Measurements from ENCODE around the gene CCDC9B. TPM values are rescaled to one million over a fixed set of nuclear protein-coding genes. Genes with fewer than 3 reads are reported as not detected.

Gene CCDC9B
- total RNA-seq, 1 donor from 2014 or later, result 0.86 TPM

GRCh38 chr15:40345867-40346578 is 5.3 kb upstream of the CCDC9B start:
- intact Hi-C loops (cut with micrococcal nuclease), result no loop called here

DNA sequence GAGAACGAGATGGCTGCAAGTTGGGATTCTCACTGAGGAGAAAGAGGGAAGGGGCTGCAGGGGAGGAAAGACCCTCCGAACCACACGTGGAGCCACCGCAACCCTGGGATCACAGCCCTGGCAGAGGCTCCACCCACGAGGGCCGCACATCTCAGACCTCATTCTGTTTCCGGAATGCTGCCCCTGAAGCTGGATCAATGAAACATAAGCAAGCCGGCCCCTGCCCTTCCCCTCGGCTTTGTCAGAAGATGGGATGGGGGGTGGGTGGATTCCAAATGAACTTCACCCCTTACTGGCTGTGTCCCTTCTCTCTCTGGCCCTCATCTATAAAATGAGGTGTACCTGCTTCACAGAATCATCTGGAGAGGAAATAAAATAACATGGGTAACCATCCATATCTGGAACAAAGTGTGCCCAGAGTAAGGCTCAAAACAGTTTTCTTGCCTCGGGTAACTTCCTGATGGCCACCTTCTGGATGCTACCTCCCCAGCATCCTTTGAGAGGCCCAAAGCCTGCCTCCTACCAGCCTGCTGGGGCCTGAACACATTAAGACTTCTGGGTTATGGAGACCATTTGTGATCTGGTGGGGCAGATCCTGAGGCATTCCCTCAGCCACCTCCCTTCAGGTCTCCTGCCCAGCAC is 4.6 kb upstream of the CCDC9B start:
- intact Hi-C loops (cut with micrococcal nuclease), result no loop called here

DNA sequence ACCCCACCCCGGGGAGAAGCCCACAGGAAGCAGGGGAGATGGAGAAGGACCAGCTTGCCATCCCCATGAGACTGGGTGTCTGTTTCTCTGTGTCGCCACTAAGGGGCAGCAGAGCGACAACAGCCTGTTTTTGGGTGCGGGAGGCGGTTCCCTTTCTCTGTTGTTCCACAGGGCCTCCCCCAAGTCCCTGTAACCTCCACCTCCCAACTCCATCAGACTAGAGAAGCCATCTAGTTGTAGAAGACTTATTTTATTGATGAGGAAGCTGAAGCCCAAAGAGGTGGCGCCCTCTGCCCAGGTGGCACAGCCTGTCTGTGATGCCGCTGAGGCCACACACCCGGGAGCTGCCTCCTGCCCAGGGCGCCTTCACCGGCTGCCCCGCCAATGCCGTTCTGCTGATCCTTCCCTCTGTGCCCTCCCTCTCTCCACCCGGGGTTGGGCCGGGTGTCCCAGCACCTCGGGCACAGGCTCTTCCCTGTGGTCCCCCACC is 3.9 kb upstream of the CCDC9B start:
- intact Hi-C loops (cut with micrococcal nuclease), result loop anchor here (1.0 to 5.0 kb wide), 3 partner anchors 24 to 78 kb away; partner anchors contain the start of gene IVD

DNA sequence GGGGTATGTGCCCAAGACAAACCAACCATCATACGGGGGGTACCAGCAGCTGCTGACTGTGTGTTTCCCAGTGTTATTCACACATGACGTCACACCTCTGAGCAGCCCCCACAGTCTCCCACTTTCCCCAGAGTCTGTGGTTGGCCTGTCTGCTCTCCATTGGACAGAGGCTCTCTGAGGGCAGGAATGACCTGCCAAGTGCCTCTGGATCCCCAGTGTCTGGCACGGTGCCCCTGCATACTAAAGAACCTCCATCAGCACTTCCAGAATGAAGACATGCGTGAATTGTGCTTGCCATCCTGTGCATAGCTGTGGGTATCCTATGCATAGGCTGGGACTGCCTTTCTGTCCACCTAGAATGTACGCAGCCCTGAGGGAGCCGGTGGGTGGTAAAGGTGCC is 3.5 kb upstream of the CCDC9B start:
- intact Hi-C loops (cut with micrococcal nuclease), result loop anchor here (1.0 to 5.0 kb wide), 3 partner anchors 24 to 78 kb away; partner anchors contain the start of gene IVD

DNA sequence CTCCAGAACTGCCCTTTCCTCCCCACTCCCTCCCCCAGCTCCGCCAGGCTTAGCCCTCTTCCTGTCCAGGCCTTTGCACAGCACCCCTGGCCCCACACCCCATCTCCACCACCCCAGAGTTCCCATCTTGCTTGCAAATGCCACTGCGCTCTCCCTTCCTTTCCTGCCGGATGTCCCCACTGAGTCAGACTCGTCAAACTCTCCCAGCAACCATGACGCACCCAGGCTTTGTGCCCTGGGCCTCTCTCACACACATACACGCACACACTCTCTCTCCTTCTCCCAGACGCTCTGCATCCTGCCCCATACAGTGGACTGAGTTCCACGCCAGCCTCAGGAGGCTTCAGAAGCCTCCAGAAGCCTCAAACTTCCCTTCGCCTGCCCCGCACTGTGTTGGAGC is 2.8 kb upstream of the CCDC9B start:
- intact Hi-C loops (cut with micrococcal nuclease), result loop anchor here (5.0 kb wide), 1 partner anchor 64 kb away; the partner anchor contains the start of gene IVD

DNA sequence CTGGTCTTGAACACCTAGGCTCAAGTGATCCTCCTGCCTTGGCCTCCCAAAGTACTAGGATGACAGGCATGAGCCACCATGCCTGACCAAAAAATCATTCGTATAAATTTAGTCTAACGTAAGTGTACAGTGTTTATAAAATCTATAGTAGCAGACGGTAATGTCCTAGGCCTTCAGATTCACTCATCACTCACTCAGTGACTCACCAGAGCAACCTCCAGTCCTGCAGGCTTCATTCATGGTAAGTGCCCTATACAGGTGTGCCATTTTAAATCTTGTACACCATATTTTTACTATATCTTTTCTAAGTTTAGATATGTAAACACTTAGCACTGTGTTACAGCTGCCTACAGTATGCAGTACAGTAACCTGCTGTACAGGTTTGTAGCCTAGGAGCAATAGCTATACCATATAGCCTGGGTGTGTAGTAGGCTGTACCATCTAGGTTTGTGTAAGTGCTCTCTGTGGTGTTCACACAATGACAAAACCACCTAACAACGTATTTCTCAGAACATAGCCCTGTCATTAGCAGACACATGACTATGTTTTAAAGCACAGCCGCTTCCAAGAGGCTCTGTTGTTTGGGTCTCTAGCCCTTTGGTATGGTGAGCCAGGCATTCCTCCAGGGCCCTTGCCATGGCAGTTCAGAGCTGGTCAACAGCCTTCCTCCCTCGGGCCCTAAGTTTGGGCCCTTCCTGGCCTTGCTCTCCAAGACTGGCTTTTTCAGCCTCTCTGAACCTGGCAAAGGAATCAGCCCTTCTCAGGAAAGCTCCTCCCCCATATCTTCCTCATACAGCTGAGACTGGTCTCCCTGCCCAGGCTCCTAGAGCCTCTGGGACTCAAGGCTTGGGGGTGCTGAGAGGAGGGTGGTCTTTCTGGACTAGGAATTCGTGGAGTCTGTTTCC is 1.9 kb upstream of the CCDC9B start:
- intact Hi-C loops (cut with micrococcal nuclease), result loop anchor here (5.0 kb wide), 1 partner anchor 65 kb away; the partner anchor contains the start of gene IVD

DNA sequence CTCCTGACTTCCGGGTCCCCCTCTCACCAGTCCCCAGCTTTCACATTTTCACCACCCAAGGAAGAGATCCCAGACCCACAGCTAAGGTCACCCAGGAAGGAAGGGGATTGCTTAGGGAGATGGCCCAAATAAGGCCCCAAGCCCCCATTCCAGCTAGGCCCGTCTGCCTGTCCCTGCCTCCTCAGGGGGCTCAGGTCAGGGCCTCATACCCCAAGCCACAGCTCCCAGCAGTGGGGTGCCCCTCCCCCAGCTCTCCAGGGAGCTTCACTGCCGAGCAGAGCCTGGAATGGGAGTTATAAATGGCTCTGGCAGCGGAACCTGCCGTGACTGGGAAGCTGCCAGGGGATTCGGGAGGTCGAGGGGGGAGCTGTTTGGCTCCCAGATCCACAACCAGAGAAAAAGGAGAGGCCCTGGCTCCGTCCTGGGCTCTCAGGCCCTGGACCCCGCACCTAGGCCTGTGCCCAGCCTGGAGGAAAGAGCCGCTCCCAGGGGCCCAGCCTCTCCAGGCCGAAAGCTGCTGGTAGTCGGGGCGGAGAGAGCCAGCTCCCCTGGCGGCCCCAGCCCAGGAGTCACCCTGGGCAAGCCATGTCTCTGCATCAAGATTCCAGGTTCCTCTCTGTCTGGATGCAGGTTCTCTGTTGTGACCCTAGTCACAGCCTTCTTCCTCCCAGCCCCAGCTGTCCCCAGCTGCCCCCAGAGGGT is 550 bp downstream of the CCDC9B start:
- intact Hi-C loops (cut with micrococcal nuclease), result loop anchor here (5.0 kb wide), 1 partner anchor 67 kb away; the partner anchor contains the start of gene IVD

- intact Hi-C loops (cut with micrococcal nuclease), result no loop called here
These were observed 1.2 kb downstream of the CCDC9B start for GRCh38 chr15:40339621-40339945.

- intact Hi-C loops (cut with micrococcal nuclease), result loop anchor here (1.0 kb wide), 2 partner anchors 18 to 60 kb away; no protein-coding TSS in a partner anchor
These were observed 1.7 kb downstream of the CCDC9B start for GRCh38 chr15:40338921-40339620.

DNA sequence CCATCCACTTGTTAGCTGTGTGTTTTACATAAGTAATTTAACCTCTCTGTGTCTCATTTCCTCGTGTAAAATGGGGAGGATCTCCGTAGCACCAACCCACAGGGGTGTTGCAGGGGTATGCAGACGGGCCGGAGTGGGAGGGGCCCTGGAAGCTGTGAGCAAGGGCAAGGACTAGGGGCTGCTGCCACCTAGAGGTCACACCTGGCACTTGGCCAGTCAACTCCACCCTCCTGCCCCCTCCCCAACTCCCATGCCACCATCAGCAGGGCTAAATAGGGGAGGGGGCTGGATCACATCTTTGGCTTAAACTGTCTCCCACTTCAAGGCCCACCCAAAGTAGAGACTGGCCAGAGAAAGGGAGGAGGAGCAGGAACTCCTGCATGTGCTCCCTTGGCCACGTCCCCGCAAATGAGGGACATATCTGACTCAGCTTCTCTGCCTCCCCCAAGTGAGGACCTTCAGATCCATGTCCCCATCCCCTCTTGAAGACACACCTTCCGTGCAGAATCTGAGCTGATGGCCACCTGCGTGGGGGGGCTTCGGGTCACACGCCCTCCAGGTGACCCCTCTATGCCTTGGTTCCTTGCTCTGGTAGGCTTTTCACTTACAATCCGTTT is 2.6 kb downstream of the CCDC9B start:
- intact Hi-C loops (cut with micrococcal nuclease), result loop anchor here (1.0 kb wide), 2 partner anchors 17 to 59 kb away; no protein-coding TSS in a partner anchor

GRCh38 chr15:40337597-40337996 is 3.1 kb downstream of the CCDC9B start:
- intact Hi-C loops (cut with micrococcal nuclease), result no loop called here

GRCh38 chr15:40336744-40337122 is 4.0 kb downstream of the CCDC9B start:
- intact Hi-C loops (cut with micrococcal nuclease), result no loop called here

- intact Hi-C loops (cut with micrococcal nuclease), result no loop called here
These were observed 4.6 kb downstream of the CCDC9B start for GRCh38 chr15:40335938-40336743.

DNA sequence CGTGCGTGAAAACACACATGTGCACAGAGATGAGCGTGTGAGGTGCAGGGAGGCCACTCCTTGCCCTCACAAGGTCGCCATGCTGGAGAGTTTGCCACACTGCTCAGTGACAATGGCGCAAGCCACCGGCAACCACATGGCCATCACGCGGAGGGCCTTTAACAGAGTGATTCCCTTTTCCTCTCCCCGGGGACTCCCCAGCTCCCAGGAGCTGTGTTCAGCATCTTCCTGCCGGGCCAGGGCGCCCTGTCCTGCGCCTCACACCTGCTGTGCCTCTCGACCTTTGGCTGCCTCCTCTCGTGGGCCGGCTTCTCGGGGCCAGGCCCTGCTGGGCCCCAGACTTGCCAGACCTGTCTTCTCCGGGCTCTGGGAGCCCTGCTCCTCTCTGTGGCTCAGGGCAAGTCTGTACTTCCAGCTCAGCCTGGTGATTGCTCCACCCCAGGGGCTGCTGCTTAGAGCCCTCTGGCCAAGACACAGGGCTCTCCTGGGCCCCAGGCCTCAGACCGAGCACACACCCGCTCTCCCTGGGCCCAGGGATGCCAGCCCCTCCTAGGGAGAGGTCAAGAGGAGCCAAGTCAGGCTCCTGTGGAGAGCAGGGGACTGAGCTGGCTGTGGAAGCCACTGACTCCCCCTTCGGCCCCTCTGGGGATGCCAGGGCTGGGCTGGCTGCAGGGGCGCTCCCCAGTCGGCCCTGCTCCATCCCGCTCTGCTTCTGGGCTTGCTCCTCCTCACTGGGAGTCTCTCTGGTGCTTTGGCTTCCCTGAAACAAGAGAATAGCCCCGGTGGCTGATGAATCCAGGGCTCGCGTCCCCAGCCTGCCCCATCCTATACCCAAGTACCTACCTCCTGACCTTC is 5.6 kb downstream of the CCDC9B start:
- intact Hi-C loops (cut with micrococcal nuclease), result no loop called here

DNA sequence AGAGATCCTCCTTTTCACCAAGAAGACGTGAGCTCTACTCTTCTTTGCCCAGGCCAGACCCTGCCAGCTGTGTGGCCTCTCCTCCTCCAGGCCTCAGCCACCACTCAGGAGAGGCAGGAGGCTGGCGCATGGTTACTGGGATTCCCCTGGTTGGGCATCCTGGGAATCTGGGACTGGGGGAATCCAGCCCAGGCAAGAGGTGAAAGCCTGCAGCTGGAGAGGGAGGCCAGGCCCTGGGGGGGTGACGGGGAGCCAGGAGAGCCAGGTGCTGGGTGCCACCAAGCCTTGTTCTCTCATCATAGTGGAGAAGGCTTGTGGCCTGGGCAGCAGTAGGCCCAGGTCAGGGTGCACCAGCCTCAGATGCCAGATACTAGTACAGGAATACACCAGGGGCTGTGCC is 6.2 kb downstream of the CCDC9B start:
- intact Hi-C loops (cut with micrococcal nuclease), result no loop called here

DNA sequence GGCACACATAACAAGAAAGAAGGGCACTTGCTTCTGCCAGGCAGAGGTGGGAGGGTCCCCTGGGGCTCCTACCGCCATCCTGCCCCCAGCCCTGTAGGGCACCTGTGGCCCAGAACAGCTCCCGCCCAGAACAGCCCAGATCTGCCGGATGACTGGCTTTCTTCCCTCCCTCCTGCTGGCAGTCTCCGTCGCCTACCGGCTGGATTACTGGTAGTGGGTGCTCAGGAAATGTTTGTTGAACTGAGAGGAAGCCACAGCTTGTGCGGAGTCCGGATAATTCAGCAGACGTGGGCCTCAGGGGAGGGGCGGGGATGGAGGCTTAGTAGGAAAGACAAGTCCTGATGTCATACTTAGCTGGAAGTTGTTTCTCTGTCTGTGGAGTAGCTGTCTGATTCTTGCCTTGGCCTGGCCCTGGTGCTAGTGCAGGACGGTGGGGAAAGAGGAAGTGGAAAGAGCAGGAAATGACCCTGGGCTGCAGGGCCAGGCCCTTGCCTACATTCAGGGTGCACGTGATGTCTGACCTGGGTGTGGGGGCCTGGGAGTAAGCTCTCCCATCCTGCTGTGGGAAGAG is 6.7 kb downstream of the CCDC9B start:
- intact Hi-C loops (cut with micrococcal nuclease), result no loop called here

DNA sequence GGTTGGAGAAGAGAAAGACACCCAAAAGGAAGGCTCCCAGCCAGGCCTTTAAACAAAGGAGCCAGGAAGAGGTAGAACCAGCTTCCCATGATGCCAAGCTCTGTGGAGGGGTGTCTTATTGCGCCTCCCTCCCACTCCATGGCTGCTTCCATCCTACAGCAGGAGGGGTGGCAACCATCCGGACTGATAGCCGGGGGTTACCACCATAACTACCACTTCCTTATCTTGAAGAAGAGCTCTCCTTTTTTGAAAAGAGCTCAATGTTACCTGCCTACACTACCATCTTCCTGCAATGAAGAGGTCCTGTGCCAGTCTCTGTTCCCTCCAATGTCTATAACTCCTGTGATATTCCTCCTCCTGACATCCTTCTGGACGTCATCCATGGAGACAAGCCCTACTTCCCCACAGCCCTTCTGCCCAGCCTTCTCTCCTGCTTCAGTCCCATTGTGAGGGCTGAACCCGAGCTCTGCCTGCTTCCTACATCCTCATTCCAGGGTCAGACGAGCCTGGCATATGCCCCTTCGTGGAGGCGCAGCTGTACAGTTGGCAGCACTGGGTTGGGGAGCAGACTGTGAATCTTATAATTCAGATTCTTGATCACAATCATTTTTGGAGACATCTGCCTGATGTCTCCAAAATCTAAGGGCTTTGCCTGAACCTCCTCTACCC is 8.5 kb downstream of the CCDC9B start:
- intact Hi-C loops (cut with micrococcal nuclease), result no loop called here

Measured in T-helper 2 cell treated with Interferon-gamma antibody and Interleukin-4, amounts not matched to agents 100 ng/mL and 5 ng/mL, for 36 hours (primary cell).